Measurements from ENCODE around the gene MPL.
A peak's percentile ranks its signal among the peaks of the same experiment; 100 is the strongest.

The MPL gene

DNA sequence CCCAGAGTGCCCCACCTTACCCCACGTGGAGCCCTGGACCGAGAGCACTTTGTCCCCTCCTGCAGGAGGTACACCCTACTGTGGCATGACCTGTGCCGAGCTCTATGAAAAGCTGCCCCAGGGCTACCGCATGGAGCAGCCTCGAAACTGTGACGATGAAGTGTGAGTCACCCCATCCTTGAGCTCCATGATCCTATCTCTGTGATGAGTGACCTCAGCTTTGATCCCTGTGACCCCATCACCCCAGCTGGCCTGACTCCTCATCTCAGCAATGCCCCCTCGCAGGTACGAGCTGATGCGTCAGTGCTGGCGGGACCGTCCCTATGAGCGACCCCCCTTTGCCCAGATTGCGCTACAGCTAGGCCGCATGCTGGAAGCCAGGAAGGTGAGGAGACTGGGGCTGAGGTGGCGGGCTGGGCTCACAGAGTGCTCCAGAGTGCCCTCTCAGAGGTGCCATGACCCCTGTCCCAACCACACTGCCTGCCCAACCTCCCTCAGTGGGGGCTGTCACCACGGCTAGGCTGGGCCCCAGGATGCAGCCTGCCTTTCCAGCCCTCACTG lies 16.2 kb upstream of the MPL start:
- TF ChIP-seq, protein P1, sequence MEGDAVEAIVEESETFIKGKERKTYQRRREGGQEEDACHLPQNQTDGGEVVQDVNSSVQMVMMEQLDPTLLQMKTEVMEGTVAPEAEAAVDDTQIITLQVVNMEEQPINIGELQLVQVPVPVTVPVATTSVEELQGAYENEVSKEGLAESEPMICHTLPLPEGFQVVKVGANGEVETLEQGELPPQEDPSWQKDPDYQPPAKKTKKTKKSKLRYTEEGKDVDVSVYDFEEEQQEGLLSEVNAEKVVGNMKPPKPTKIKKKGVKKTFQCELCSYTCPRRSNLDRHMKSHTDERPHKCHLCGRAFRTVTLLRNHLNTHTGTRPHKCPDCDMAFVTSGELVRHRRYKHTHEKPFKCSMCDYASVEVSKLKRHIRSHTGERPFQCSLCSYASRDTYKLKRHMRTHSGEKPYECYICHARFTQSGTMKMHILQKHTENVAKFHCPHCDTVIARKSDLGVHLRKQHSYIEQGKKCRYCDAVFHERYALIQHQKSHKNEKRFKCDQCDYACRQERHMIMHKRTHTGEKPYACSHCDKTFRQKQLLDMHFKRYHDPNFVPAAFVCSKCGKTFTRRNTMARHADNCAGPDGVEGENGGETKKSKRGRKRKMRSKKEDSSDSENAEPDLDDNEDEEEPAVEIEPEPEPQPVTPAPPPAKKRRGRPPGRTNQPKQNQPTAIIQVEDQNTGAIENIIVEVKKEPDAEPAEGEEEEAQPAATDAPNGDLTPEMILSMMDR (IDR thresholded peaks at IDR 0.05; ENCODE audit: extremely low read depth, insufficient read depth, missing control alignments) = no peak
- in situ Hi-C loops (cut with MboI; ENCODE audit: low pct_unique_long_range_greater_than_20kb, low sequenced_read_pairs, unreplicated experiment) = no loop called here
- DNase-seq (ENCODE audit: low spot score) = no peak

DNA sequence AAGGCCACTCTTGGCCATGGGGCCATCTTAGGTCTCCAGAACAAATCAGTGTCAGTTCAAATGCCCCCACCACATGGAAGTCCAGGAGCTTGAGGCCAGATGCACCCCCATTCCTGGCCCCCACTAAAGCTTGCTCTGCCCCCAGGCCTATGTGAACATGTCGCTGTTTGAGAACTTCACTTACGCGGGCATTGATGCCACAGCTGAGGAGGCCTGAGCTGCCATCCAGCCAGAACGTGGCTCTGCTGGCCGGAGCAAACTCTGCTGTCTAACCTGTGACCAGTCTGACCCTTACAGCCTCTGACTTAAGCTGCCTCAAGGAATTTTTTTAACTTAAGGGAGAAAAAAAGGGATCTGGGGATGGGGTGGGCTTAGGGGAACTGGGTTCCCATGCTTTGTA lies 15.1 kb upstream of the MPL start:
- in situ Hi-C loops (cut with MboI; ENCODE audit: low pct_unique_long_range_greater_than_20kb, low sequenced_read_pairs, unreplicated experiment) = no loop called here
- TF ChIP-seq, protein P1 (IDR thresholded peaks at IDR 0.05; ENCODE audit: extremely low read depth, insufficient read depth, missing control alignments) = no peak
- no peak for DNase-seq (ENCODE audit: low spot score)

DNA sequence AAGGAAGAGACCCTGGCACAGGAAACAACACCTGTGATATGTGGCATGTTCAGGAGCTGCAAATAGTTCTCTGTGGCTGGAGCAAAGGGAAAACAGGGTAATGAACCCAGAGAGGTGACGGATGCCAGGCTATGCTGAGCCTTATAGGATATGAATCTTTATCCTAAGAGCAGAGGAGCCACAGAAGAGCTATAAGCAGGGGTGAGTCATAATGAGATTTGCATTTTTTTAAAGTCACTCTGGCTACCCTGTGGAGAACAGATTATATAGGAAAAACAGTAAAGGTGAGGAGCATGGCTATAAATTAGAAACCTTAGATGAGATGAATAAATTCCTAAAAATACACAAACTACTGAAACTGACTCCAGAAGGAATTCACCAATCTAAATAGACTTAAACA lies 12.8 kb upstream of the MPL start:
- no peak for DNase-seq (ENCODE audit: low spot score)
- TF ChIP-seq, protein P1 (IDR thresholded peaks at IDR 0.05; ENCODE audit: extremely low read depth, insufficient read depth, missing control alignments) = no peak
- in situ Hi-C loops (cut with MboI; ENCODE audit: low pct_unique_long_range_greater_than_20kb, low sequenced_read_pairs, unreplicated experiment) = no loop called here

DNA sequence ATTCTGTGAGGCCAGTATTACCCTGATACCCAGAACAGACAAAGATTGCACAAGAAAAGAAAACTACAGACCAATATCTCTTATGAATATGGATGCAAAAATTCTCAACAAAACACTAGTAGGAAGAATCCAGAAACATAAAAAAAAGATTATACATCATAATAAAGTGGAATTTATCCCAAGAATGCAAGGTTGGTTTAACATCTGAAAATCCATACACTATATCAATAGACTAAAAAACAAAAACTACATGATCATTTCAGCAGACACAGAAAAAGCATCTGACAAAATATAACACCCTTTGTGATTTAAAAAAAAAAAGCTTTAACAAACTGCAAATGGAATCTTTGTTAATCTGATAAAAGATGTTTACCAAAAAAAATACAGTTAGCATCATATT lies 12.2 kb upstream of the MPL start:
- TF ChIP-seq, protein P1 (IDR thresholded peaks at IDR 0.05; ENCODE audit: extremely low read depth, insufficient read depth, missing control alignments) = no peak
- in situ Hi-C loops (cut with MboI; ENCODE audit: low pct_unique_long_range_greater_than_20kb, low sequenced_read_pairs, unreplicated experiment) = no loop called here
- no peak for DNase-seq (ENCODE audit: low spot score)

DNA sequence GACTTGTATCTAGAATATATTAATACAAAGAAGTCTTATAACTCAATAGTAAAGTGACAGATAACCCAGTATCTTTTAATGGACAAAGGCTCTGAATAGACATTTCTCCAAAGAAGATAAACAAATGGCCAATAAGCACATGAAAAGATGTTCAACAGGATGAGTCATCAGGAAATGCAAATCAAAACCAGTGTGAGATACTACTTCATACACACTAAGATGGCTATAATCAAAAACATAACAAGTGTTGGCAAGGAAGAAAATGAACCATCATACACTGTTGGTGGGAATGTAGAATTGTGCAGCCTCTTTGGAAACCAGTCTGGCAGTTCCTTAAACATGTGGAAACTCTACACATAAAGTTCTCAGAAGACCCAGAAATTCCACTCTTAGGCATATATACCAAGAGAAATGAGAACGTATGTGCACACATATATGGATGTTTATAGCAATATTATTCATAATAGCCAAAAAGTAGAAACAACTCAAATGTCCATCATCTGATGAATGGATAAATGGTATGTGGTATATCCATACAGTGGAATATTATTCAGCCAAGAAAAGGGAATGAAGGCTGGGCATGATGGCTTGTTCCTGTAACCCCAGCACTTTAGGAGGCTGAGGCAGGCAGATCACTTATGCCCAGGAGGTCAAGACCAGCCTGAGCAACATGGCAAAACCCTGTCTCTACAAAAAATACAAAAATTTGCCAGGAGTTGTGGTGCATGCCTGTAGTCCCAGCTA lies 9.9 kb upstream of the MPL start:
- TF ChIP-seq, protein P1 (IDR thresholded peaks at IDR 0.05; ENCODE audit: extremely low read depth, insufficient read depth, missing control alignments) = no peak
- in situ Hi-C loops (cut with MboI; ENCODE audit: low pct_unique_long_range_greater_than_20kb, low sequenced_read_pairs, unreplicated experiment) = no loop called here
- no peak for DNase-seq (ENCODE audit: low spot score)

DNA sequence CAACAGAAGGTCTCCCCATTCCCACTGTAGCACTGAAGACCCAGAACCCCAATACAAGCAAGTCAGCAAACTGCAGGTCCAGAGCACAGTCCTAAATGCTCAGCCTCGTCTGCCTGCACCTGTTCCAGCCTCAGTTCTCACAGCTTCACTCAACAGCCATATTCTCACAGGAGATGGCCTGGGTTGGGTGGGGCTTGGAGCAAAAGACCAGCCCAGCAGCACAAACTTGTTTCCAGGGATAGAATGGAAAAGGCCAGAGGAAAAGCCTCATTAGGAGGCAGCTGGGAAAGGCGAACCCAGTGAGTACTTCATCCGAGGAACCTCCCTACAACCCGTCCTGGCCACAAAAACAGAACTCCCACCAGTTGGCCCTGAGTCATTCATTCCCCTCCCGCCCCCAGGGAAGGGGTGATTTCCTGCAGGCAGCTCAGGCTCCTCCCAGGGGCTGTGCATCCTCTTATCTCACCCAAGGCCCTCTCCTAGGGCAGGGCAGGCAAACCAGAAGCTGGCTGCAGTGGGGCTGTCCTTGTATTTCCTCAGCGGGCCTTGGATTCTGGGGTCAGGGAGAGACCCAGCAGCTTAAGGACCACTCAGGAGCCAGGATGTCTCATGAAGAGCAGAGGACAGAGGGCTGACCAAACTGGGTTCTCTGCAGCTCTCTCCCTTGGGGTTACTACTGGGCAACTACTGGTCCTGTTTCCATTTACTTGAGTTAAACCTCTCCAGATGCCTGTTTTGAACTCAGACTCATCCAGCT lies 7.4 kb upstream of the MPL start:
- TF ChIP-seq, protein P1 (IDR thresholded peaks at IDR 0.05; ENCODE audit: extremely low read depth, insufficient read depth, missing control alignments) = no peak
- in situ Hi-C loops (cut with MboI; ENCODE audit: low pct_unique_long_range_greater_than_20kb, low sequenced_read_pairs, unreplicated experiment) = no loop called here
- DNase-seq (ENCODE audit: low spot score) = peak; percentile 61

All from GM13977 (cell line).